Left lung (tissue), 10 donors: Measurements from ENCODE around the gene WDCP. TPM values are rescaled to one million over a fixed set of nuclear protein-coding genes. Genes with fewer than 3 reads are reported as not detected.

ENCODE experiments used
- ATAC-seq: fragments of 200-7000 bp; cut with Tn5 transposase; one replicate; pipeline ENCODE4 v1.9.1; 2020; ENCODE audit warnings: moderate library complexity
- DNase-seq, 4 donors: peaks; one replicate each; pipeline ENCODE4 v3.0.0-alpha.2; 2013 to 2020
- H3K27ac ChIP-seq, 2 donors: fragments of 200-600 bp; sonication (generic) in 1 of 2; one replicate each; pipeline versions ENCODE4 v1.5.0 to v1.8.0; 2020 to 2021
- H3K27me3 ChIP-seq, 2 donors: fragments of 200-600 bp; sonication (generic) in 1 of 2; one replicate each; pipeline versions ENCODE4 v1.5.0 to v1.8.0; 2020 to 2021
- H3K36me3 ChIP-seq, 2 donors: fragments of 200-600 bp; sonication (generic) in 1 of 2; one replicate each; pipeline versions ENCODE4 v1.5.0 to v1.8.0; 2020 to 2021
- H3K4me1 ChIP-seq, 2 donors: fragments of 200-600 bp; one replicate each; pipeline ENCODE4 v1.8.0; 2021
- H3K4me3 ChIP-seq, 2 donors: fragments of 200-600 bp; sonication (generic) in 1 of 2; one replicate each; pipeline versions ENCODE4 v1.5.0 to v1.8.0; 2020 to 2021; ENCODE audit warnings: mild to moderate bottlenecking in 1 of 2
- H3K9me3 ChIP-seq, 2 donors: fragments of 200-600 bp; sonication (generic) in 1 of 2; one replicate each; pipeline versions ENCODE4 v1.5.0 to v1.8.0; 2020 to 2021
- intact Hi-C, 2 donors: fragments of 100-400 bp; cut with DNase I; formaldehyde crosslinking; loops; one replicate each; pipeline versions ENCODE4 v1.11.2 to v1.14.2; 2022
- polyA plus RNA-seq, 6 donors: library from polyadenylated mRNA; unstranded; fragments of 120-200 nt; gene quantifications; one replicate each; pipeline ENCODE4 v1.2.1, GENCODE V29; 2013; ENCODE audit not compliant: insufficient read length in 6 of 6
- total RNA-seq, 2 donors: library from RNA; stranded (reverse); fragmentation: NEBNext Ultra II Directional; extraction: Animal tissue kit (Norgen Biotek cat#: 25700); gene quantifications; one replicate each; pipeline ENCODE4 v1.2.1, GENCODE V29; 2021
- TF ChIP-seq, protein P1 (sequence below), 2 donors: fragments of 200-600 bp; sonication (generic) in 1 of 2; IDR thresholded peaks; one replicate each; pipeline versions ENCODE4 v1.5.0 to v1.8.0; 2021; ENCODE audit warnings: antibody characterized with exemption in 2 of 2
- donor health status: DM: no; HTN: yes; CAD: no.
- donor health status: DM: no; HTN: no; CAD: no.

Gene WDCP
- total and polyA plus RNA-seq, 8 donors, result 10.3 to 15.0 (median 14.6) TPM

DNA sequence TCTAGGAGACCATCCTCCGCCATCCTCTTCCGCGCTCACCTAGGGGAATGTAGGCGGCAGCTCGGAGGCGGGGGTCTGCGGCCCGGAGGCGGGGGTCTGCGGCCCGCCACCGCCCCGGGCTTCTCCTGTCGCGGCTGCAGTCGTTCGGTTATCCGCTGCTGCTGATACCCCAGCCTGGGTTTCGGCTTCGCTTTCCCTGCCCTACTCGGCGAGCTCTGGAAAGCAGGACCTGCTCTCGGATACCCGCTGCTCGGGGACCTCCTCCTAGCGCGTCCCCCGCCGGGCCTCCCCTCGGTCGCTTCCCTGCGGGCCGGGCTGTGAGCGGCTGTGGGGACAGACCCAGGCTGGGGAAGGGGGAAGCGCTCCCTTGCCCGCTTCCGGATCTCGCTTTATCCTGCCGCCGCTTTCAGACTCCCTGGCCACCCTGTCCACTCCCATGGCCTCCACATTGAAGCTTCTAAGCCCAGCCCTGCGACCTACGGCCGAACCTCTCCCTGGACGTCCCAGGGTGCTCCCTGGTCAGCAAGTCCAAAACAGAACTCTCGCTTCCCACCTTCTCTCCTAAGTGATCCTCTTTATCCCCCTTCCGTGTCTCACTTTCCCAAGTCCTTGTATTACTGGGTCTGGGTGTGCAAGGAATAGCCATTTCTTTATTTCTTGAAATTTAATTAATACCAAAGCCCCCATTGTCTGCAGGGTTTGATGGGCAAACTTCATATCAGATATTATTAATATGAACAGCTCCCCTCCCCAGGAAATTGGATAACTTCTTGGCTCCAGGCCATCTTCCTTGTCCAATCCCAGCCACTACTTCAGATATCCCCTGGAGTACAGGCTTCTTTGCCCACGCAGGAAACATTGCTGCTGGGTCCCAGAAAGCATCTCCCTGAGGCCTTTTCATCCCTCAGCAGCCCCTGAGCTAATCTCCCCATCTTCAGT lies 3.1 kb upstream of the WDCP start:
- peak; percentile 21 for ATAC-seq

DNA sequence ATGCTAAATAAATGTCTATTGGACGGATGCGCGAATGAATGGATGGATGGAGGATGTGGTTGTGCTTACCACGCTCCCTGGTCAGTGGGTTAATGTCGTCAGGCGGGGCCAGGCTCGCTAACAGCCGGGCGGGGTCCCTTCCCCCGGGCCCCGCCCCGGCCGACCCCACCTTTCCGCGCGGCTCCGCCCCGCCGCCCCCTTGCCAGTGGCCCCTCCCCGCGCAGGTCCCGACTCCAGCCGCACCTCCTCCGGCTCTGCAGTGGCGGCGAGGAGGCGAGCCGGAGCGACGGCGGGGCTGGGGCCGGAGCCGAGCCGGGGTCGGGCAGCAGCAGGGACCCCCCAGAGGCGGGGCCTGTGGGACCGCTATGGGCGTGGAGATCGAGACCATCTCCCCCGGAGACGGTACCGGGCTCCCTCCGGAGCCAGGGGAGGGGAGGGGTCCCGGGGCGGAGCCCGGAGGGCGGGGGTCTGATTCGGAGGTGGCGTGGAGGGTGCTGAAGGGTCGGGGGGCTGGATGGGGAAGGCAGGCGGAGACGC lies 2.4 kb upstream of the WDCP start, which contains the start of gene FKBP1B:
Gene FKBP1B (plus strand): TSS at position 257 of the 537 bp plus-strand sequence. CDS start 109 bp downstream, at position 366.
- peak; percentile 24 to 91 (median 60) for DNase-seq
- Histone ChIP-seq H3K36me3 (no peaks in the 10 kb centered on the region), H3K27me3 (peaks cover 0 to 32% of the 10 kb centered on the region in 2 donors), H3K4me3 (peak within 1 kb of the TSS; percentile 68 to 71), H3K4me1 (peaks cover 0 to 34% of the 10 kb centered on the region in 2 donors), H3K9me3 (no peaks in the 10 kb centered on the region), H3K27ac (peak within 1 kb of the TSS in 1 of 2 donors; percentile 33)
- TF ChIP-seq, protein P1, sequence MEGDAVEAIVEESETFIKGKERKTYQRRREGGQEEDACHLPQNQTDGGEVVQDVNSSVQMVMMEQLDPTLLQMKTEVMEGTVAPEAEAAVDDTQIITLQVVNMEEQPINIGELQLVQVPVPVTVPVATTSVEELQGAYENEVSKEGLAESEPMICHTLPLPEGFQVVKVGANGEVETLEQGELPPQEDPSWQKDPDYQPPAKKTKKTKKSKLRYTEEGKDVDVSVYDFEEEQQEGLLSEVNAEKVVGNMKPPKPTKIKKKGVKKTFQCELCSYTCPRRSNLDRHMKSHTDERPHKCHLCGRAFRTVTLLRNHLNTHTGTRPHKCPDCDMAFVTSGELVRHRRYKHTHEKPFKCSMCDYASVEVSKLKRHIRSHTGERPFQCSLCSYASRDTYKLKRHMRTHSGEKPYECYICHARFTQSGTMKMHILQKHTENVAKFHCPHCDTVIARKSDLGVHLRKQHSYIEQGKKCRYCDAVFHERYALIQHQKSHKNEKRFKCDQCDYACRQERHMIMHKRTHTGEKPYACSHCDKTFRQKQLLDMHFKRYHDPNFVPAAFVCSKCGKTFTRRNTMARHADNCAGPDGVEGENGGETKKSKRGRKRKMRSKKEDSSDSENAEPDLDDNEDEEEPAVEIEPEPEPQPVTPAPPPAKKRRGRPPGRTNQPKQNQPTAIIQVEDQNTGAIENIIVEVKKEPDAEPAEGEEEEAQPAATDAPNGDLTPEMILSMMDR (IDR thresholded peaks at IDR 0.05), result no peak
- intact Hi-C loops, result no loop called here
- ATAC-seq, result peak; percentile 73

More for the DNA sequence above, 3.1 kb upstream of the WDCP start:
- Histone ChIP-seq H3K36me3 (no peaks in the 10 kb centered on the region), H3K9me3 (no peaks in the 10 kb centered on the region), H3K27ac (peak overlapping the region in 1 of 2 donors; percentile 33), H3K27me3 (peaks cover 0 to 32% of the 10 kb centered on the region in 2 donors), H3K4me3 (peak overlapping the region; percentile 68 to 71), H3K4me1 (peaks cover 0 to 34% of the 10 kb centered on the region in 2 donors)
- TF ChIP-seq, protein P1 (IDR thresholded peaks at IDR 0.05), result no peak
- peak; percentile 24 to 87 (median 31) for DNase-seq
- intact Hi-C loops, result no loop called here

DNA sequence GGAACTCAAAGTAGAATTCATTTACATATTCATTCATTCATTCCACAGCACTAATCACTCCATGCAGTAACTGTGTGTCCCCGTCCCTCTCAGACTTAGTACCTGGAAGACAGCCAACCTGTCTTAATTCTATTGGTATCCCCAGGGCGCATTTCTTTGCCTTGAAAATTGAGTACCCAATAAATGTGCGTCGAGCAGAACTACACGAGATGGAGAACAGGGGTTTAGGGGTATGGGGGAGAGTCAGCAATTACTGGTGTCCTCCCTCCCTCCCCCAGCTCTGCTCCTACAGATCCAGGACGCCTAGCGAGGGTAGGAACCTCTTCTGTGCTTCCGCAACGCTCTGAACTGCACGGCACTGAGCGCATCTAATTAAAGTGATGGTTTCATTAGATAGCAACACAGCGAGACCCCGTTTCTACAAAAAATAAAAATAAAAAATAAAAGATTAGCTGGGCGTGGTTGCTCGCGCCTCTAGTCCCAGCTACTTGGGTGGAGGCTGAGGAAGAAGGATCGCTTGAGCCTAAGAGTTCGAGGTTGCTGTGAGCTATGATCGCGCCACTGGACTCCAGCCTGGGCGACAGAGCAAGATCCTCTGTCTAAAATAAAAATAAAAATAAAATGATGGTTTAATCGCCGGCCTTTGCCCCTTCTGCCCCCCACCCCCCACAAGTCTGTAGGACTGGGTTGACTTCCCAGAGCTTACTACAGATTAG lies 1.7 kb upstream of the WDCP start:
- TF ChIP-seq, protein P1 (IDR thresholded peaks at IDR 0.05), result no peak
- no peaks in the 10 kb centered on the region for H3K9me3 ChIP-seq
- H3K4me3 ChIP-seq, result peak overlapping the region; percentile 68 to 71
- no peak overlapping the region for H3K27ac ChIP-seq
- no peak for ATAC-seq
- peaks cover 0 to 34% of the 10 kb centered on the region in 2 donors for H3K4me1 ChIP-seq
- intact Hi-C loops, result no loop called here
- no peaks in the 10 kb centered on the region for H3K36me3 ChIP-seq
- peaks cover 0 to 32% of the 10 kb centered on the region in 2 donors for H3K27me3 ChIP-seq
- no peak for DNase-seq

DNA sequence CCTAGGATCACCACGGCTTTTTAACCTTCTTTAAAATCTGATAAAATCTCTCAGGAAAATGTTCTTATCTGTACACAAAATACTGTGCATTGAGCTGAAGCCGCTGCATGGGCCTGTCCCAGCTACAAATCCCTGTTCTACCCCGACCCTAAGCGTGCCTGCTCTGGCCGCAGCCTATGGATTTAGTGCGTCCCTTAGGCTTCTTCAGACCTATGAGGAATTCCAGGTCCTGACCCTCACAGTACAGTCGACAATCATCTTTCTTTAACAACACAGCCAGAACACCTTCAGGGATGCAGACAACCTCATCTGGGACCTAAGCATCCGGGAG lies 477 bp upstream of the WDCP start:
- Histone ChIP-seq H3K4me1 (peaks cover 0 to 34% of the 10 kb centered on the region in 2 donors), H3K36me3 (no peaks in the 10 kb centered on the region), H3K4me3 (peak overlapping the region; percentile 61 to 75), H3K27ac (peak overlapping the region in 1 of 2 donors; percentile 60), H3K9me3 (no peaks in the 10 kb centered on the region), H3K27me3 (peaks cover 0 to 32% of the 10 kb centered on the region in 2 donors)
- DNase-seq (no peak), ATAC-seq (peak; percentile 2)
- TF ChIP-seq, protein P1 (IDR thresholded peaks at IDR 0.05), result no peak
- intact Hi-C loops, result no loop called here
